ENCODE data around the gene OSCP1.

DNA sequence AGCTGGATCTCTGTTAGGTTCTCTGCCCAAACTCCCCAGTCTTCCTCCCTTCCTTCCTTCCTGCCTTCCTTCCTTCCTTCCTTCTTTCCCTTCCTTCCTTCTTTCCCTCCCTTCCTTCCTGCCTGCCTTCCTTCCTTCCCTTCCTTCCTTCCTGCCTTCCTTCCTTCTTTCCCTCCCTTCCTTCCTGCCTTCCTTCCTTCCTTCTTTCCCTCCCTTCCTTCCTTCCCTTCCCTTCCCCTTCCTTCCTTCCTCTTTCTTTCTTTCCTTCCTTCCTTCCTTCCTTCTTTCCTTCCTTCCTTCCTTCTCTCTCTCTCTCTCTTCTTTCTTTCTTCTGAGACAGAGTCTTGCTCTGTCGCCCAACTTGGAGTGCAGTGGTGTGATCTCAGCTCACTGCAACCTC lies 43.8 kb downstream of the OSCP1 start:
- no peak for TF ChIP-seq POLR2A (IDR thresholded peaks at IDR 0.05)
- TF ChIP-seq, protein P1, sequence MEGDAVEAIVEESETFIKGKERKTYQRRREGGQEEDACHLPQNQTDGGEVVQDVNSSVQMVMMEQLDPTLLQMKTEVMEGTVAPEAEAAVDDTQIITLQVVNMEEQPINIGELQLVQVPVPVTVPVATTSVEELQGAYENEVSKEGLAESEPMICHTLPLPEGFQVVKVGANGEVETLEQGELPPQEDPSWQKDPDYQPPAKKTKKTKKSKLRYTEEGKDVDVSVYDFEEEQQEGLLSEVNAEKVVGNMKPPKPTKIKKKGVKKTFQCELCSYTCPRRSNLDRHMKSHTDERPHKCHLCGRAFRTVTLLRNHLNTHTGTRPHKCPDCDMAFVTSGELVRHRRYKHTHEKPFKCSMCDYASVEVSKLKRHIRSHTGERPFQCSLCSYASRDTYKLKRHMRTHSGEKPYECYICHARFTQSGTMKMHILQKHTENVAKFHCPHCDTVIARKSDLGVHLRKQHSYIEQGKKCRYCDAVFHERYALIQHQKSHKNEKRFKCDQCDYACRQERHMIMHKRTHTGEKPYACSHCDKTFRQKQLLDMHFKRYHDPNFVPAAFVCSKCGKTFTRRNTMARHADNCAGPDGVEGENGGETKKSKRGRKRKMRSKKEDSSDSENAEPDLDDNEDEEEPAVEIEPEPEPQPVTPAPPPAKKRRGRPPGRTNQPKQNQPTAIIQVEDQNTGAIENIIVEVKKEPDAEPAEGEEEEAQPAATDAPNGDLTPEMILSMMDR (IDR thresholded peaks at IDR 0.05): no peak
- TF ChIP-seq EP300 (IDR thresholded peaks at IDR 0.05): no peak
